NCI-H446 (cell line): Measurements from ENCODE around the gene CDK10.
"Not testable (repeated sequence)": the region's sequence is repeated elsewhere in the genome, so short reads cannot be mapped to it uniquely, and the experiment has no call there.

ENCODE experiments used
- DNase-seq, 2 experiments: peaks; one replicate each; lab custom pipeline; 2025; lab: John Stamatoyannopoulos, UW

CDK10 gene

DNA sequence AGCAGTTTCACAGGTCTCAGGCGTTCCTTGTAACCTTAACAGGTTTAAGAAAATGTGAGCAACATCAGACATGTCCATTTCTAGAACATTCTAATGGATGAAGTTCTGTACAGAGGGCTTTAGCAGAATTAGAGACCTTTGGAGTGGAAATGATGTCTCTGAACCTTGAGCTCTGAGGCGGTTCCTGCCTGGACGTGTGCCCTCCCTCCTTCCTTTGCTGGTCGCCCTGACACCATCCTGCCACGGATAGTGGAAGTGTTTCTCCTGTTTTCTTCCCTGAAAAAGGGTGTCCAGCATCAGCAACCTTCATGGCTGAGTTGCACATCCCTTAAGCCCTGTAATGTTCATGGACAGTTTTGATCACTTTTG, 17.7 kb upstream of the CDK10 start:
- DNase-seq, result no peak

DNA sequence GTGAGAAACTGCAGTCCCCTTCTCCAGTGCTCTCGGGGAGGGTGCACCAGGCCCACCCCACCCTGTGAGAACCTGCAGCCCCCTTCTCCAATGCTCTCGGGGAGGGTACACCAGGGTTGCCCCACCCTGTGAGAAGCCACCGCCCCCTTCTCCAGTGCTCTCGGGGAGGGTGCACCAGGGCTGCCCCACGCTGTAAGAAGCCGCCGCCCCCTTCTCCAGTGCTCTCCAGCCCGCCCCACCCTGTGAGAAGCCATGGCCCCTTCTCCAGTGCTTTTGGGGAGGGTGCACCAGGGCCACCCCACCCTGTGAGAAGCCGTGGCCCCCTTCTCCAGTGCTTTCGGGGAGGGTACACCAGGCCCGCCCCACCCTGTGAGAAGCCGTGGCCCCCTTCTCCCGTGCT, 16.7 kb upstream of the CDK10 start:
- DNase-seq, result no peak

DNA sequence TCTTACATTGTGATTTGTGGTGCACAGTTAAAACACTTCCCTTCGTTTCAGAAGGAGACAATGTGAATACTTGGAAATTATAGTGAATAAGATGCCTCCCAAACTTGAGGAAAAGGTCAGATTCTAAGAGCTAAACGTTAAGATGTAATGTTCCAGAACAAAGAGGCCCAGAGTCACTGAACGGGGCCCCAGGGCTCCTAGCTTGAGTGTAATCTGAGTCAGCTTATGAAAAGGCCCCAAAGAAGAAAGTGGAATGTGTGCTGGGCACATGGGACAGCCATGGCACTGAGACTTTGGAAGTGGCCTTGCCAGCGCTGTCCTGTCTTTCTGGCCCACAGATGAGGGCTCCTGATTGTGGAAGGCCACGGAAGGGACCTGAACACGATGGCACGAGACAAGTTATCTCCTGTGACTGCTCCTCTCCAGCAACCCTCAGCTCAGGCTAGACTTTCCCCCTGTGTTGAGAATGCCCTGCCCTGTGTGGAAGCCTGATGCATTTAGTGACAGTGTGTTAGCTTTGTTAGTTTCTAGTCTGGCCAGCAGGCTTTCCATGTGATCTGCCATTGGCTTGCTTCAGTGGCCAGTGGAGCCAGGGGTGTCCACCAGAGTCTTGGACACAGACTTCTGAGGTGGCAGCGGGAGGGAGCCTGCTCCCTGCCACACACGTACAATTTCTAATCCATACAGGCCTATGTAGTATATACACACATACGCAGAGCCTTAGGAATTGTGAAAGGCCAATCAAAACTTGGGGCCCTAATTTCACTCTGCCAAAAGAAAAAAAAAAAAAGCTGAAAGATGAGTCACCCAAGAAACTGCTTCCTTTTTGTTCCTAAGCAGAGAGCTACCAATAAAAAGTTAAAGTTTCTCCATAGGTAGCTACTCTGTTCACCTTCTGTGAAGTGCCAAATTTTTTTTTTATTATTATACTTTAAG, 15.7 kb upstream of the CDK10 start:
- no peak for DNase-seq

DNA sequence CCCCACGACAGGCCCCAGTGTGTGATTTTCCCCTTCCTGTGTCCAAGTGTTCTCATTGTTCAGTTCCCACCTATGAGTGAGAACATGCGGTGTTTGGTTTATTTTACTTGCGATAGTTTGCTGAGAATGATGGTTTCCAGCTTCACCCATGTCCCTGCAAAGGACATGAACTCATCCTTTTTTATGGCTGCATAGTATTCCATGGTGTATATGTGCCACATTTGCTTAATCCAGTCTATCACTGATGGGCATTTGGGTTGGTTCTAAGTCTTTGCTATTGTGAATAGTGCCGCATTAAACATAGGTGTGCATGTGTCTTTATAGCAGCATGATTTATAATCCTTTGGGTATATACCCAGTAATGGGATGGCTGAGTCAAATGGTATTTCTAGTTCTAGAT, 14.9 kb upstream of the CDK10 start:
- not testable (repeated sequence) for DNase-seq

DNA sequence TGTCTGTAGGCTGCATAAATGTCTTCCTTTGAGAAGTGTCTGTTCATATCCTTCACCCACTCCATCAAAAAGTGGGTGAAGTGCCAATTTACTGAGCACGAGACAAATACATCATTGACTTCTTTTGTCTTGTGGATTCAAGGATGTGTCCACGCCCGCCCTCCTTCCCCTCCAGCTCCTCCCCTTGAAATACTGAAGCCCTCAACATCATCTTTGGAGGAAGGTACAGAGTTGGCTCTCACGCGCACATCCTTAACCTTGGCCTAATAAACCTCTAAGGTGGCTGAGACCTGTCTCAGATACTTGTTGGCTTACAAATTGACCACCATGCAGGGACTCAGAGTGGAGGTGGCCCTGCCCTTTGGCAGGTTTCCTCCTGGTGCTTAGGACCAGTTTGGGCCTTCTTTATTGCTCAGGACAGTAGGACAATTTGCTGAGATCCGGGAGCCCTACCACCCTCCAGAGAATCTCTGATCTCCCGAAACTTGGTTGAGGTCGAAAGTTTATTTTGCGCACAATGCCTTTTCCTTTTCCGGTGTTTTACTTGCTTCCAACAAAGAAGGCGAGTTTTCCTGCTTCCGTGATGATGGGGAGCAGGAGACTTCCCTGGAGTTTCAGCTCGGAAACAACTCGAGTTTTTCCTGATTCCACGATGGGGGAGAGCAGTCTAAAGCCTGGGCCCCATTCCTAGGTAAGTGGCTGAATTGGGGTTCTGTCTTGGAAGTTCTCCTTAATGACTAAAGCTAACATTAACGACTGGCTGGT, 14.1 kb upstream of the CDK10 start:
- DNase-seq, result no peak

DNA sequence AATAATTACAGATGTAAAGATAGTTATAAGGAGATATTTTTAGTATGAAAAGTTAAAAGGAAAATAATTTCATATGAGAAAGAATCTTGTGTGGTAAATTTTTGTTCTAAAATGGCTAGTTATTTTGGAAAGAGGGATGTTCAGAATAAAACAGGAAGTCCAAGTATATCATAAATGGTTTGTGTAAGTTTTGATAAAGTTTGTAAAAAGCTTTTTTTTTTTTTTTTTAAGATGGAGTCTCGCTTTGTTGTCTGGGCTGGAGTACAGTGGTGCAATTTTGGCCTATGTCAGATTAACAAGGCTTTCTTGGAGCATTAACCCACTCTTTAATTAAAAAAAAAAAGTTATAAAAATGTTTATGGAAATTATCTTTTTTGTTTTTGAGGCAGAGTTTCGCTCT, 8.2 kb upstream of the CDK10 start:
- no peak for DNase-seq

DNA sequence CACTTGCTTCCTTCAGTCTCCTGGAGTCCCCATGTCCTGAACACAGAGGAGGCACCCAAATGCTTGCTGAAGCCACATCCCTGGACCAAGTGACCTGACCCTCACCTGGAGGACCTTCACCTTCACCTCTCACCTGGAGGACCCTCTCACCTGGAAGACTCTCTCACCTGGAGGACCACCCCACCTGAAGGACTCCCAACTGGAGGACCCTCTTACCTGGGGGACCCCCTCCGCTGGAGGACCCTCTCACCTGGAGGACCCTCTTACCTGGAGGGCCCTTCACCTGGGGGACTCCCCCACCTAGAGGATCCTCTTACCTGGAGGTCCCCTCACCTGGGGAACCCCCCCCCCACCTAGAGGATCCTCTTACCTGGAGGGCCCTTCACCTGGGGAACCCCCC, 573 bp upstream of the CDK10 start:
- no peak for DNase-seq

DNA sequence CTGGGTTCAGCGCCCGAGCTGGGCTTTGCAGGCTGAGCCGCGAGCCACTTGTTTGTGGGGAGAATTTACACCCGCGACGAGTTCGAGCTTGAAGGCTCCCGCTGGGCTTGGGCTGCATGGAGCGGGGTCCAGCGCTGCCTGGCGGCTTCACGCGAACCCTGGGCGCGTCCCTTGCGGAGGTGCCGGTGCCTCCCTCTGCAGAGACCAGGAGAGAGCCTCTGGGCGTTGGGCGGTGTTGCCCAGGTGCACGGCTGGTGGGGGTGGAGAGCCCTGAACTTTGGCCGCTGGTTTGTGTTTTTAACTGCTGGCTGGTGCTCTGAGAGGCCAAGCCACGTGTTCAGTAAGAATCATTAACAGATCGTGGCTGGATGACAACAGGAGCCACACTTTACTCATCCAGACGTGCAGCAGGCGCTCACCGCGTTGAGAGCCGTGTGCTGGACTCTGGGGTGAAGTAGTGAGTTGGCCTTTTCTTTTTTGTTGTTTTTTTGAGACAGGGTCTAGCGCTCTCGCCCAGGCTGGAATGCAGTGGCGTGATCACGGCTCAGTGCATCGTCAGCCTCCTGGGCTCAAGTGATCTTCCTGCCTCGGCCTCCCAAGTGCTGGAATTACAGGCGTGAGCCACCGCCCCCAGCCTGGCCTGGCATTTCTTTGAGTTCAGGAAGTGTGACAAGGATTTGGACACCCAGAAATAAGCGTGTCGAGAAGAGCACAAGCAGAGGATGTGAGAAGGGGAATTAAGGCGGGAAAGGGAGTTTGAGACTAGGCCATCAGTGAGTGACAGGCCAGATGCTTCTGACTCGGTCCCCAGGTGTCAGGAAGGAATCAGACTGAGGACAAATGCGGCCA, 827 bp downstream of the CDK10 start:
- DNase-seq, result no peak

DNA sequence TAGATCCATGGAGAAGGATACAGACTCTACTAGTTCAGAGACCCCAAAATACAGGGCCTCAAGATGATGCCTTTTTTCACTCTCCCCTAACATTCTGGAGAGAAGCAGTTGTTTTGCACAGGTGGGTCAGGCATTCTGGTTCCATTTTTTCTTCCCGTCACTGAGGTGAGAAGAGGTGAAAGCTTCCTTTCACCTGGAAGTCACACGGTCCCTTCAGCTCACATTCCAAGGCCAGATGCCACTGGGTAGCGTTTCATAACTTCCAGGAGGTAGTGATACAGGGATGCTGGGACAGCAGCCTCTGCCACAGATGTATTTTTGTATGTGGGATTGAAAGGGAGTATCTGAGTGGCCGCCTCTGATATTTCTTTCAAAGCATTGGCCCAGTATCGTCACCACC, 1.9 kb downstream of the CDK10 start:
- no peak for DNase-seq

DNA sequence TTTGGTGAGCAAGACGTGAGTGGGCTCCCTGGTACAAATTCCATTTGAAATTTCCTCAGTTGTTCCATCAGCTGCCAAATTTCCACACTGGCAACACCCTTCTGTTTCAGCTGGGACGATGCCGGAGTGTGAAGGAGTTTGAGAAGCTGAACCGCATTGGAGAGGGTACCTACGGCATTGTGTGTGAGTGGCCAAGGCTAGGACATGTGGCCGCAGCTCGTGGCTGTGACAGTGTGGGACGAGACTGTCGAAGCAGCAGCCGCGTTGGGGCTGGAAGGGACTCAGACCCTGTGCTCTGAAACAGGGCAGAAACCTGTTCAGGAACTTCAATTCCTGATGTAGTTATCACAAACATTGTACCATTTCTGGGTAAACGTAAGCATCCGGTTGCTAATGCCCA, 2.7 kb downstream of the CDK10 start:
- no peak for DNase-seq

DNA sequence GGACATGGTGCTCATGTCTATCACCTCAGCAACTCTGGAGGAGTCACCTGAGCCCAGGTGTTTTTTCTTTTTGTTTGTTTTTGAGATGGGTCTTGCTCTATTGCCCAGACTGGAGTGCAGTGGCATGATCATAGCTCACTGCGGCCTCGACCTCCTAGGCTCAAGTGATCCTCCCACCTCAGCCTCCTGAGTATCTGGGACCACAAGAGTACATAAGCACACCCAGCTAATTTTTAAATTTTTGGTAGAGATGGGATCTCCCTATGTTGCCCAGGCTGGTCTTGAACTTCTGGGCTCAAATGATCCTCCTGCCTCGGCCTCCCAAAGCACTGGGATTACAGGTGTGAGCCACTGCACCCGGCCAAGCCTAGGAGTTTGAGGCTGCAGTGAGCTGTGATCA, 3.1 kb downstream of the CDK10 start:
- DNase-seq, result not testable (repeated sequence)

DNA sequence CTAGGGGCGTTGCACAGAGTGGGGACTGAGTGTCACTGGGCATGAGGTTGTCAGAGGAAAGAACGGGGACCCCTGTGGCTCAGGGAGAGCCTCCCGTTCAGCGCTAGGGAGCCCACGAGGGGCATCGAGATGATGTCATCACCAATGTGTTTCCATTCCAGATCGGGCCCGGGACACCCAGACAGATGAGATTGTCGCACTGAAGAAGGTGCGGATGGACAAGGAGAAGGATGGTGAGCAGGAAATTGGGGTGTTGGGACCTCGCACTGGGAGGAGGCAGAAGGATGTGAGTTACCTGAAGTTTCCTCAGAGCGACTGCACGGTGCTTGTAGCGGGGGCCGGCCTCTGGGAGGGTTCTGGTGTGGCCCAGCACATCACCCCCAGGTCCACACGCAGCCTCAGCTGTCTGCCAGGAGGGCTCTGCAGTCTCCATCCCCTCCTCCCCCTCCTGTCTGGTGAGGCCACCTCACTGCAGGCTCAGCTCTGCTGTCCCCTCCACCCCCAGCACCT, 4.0 kb downstream of the CDK10 start:
- no peak for DNase-seq

DNA sequence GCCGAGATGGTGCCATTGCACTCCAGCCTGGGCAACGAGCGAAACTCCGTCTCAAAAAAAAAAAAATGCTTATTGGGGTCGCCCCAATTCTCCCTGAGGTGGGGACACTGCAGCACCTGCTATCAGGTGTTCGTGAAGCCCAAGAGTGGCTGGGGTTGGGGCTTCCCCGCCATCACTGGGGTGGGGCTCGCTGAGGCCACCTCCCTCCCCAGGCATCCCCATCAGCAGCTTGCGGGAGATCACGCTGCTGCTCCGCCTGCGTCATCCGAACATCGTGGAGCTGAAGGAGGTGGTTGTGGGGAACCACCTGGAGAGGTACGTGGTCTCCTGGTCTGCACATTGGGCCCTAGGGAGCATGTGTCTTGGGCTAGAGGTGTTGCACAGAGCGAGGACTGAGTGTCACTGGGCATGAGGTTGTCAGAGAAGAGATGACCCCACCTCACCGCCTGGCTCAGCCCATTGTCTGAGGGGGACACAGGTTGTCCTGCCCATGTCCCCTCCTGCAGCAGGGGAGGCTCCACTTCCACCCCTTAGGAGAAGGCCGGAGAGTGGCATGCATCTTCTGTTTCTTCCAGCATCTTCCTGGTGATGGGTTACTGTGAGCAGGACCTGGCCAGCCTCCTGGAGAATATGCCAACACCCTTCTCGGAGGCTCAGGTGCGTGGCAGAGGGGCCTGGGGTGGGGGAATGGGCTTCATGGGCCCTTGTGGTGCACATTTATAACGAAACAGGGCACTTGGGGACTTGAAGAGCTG, 4.9 kb downstream of the CDK10 start:
- DNase-seq, result no peak

DNA sequence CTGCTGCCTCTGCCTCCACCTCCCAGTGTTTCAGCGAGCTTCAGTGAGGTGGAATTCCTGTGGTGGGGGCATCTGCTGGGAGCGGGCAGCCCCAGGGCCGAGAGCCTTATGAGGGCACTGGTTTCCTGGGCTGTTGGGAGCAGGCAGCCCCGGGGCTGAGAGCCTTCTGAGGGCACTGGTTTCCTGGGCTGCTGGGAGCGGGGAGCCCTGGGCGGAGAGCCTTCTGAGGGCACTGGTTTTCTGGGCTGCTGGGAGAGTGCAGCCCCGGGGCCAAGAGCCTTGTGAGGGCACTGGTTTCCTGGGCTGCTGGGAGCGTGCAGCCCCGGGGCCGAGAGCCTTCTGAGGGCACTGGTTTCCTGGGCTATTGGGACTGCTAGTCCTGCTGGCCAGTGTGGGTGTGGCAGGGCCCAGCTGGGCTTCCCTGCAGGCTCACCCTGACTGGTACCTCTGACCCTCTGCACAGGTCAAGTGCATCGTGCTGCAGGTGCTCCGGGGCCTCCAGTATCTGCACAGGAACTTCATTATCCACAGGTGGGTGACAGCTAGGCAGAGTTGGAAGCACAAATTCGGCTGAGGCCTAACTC, 5.6 kb downstream of the CDK10 start:
- no peak for DNase-seq

DNA sequence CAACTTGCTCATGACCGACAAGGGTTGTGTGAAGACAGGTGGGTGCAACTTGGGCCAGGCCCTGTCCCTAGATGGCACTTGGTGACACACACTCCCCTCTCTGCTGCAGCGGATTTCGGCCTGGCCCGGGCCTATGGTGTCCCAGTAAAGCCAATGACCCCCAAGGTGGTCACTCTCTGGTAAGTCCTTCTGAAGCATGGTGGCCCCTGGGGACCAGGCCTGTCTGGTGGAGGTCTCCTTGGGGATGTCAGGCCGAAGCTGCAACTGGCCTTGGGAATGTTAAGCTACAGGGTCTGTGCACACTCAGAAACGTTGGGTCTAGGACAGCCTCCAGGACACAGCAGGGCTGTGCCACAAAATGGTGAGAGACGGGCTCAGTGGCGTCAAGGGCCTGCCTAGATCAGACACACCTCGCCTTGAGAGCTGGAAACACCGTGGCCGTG, 6.8 kb downstream of the CDK10 start:
- DNase-seq, result no peak

DNA sequence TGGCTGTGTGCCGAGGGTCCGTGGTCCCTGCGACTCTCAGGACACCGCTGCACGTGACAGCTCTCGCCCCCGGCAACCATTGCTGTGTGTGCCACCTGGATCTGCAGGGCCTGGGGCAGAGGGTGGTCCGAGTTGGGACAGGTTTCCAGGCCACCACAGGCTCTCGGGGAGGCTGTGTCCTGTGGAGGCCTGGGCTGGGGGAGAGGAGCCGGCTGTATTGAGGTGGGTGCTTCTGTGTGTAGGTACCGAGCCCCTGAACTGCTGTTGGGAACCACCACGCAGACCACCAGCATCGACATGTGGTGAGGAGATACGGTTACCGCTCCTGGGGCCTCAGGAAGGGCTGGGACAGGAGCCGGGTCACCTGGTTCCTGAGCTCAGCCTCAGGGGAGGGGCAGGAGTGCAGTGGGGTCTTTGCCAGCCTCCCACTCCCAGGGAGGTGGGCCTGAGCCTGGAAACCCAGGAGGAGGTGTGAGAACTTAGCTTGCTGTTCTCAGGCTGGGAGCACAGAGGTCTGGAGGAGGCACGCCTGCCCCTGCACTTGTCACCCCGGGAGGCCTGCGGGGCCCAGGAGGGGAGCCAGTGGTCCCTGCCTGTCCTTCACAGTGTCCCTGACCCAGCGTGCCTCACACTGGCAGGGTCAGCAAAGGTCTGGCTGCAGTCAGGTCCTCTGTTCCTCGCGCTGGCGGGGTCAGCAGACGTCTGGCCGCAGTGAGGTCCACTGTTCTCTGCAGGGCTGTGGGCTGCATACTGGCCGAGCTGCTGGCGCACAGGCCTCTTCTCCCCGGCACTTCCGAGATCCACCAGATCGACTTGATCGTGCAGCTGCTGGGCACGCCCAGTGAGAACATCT, 7.7 kb downstream of the CDK10 start:
- DNase-seq, result no peak

DNA sequence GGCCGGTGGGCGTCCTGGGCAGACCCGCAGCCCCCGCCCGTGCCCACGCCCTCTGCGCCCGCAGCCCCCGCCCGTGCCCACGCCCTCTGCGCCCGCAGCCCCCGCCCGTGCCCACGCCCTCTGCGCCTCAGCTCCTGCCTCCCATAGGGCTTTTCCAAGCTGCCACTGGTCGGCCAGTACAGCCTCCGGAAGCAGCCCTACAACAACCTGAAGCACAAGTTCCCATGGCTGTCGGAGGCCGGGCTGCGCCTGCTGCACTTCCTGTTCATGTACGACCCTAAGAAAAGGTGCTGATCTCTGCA, 8.2 kb downstream of the CDK10 start:
- DNase-seq, result not testable (repeated sequence)

DNA sequence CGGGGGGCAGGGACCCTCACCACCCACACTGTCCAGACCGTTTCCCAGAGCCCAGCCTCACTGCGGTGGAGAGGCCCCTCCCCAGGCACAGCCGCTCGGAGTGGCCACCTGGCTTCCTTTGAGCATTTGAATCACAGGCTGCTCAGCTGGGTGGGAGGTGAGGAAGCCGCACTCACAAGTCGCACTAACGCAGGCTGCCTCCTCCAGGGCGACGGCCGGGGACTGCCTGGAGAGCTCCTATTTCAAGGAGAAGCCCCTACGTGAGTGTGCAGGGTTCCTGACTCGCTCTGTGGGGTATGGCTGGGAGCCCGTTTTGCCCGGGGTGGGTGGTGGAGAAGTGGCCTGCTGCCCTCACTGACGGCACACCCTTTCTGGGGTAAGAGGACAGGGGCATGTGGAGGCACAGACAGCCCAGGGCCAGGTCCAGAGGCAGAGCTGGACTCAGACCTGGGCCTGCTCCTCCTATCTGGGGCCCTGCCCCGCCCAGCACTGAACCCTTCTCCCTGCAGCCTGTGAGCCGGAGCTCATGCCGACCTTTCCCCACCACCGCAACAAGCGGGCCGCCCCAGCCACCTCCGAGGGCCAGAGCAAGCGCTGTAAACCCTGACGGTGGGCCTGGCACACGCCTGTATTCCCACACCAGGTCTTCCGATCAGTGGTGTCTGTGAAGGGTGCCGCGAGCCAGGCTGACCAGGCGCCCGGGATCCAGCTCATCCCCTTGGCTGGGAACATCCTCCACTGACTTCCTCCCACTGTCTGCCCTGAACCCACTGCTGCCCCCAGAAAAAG, 8.8 kb downstream of the CDK10 start:
- no peak for DNase-seq

DNA sequence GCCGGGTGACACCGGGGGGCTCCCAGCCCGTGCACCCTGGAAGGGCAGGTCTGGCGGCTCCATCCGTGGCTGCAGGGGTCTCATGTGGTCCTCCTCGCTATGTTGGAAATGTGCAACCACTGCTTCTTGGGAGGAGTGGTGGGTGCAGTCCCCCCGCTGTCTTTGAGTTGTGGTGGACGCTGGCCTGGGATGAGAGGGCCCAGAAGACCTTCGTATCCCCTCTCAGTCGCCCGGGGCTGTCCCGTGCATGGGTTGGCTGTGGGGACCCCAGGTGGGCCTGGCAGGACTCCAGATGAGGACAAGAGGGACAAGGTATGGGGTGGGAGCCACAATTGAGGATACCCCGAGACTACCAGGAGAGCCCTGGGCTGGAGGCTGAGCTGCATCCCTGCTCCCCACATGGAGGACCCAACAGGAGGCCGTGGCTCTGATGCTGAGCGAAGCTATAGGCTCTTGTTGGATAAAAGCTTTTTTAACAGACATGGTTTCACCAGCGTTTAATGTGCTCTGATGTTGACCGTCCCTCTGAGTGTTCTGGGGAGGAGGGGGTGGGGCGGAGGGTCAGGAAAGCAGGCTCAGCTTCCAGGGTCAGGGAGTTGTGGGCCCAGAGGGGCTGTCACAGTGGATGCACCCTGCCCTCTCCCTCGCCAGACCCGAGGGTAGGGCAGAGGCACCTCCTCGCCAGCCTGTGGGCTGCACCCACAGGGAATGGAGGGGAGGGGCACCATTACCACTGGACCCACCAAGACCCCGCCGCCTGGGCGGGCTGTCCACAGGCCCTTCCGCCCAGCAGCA, 9.6 kb downstream of the CDK10 start:
- no peak for DNase-seq
